ENCODE results near the gene DNAH17.

DNA sequence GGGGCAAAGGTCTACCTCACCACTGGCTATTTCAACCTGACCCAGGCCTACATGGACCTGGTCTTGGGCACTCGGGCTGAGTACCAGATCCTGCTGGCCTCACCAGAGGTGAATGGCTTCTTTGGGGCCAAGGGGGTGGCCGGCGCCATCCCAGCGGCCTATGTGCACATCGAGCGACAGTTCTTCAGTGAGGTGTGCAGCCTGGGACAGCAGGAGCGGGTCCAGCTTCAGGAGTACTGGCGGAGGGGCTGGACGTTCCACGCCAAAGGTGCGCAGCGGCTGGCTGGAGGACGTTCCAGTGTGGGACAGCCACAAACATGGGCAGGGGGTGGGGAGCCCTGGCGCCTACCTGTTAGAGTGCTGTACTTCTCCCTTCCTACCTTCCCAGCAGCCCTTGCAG lies 173.4 kb downstream of the DNAH17 start:
- TF ChIP-seq, protein P1, sequence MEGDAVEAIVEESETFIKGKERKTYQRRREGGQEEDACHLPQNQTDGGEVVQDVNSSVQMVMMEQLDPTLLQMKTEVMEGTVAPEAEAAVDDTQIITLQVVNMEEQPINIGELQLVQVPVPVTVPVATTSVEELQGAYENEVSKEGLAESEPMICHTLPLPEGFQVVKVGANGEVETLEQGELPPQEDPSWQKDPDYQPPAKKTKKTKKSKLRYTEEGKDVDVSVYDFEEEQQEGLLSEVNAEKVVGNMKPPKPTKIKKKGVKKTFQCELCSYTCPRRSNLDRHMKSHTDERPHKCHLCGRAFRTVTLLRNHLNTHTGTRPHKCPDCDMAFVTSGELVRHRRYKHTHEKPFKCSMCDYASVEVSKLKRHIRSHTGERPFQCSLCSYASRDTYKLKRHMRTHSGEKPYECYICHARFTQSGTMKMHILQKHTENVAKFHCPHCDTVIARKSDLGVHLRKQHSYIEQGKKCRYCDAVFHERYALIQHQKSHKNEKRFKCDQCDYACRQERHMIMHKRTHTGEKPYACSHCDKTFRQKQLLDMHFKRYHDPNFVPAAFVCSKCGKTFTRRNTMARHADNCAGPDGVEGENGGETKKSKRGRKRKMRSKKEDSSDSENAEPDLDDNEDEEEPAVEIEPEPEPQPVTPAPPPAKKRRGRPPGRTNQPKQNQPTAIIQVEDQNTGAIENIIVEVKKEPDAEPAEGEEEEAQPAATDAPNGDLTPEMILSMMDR (IDR thresholded peaks at IDR 0.05), result no peak
- TF ChIP-seq POLR2A (IDR thresholded peaks at IDR 0.05), result no peak

All from esophagus squamous epithelium (tissue), 4 donors.